GM23248 (cell line): Measurements from ENCODE around the gene HDAC7.

Experiments
- EZH2 ChIP-seq: fragments of 200-600 bp; sonication (generic); IDR thresholded peaks from 2 replicates; pipeline ENCODE4 v1.6.1; 2018; ENCODE audit warnings: antibody characterized with exemption, mild to moderate bottlenecking; ENCODE audit not compliant: insufficient read depth, poor library complexity, severe bottlenecking
- EZH2phosphoT487 ChIP-seq: fragments of 200-600 bp; sonication (generic); IDR thresholded peaks from 2 replicates; pipeline ENCODE4 v1.6.1; 2018; ENCODE audit warnings: antibody characterized with exemption, moderate library complexity, mild to moderate bottlenecking, low read depth; ENCODE audit not compliant: insufficient read depth

- no peak for TF ChIP-seq EZH2
- TF ChIP-seq EZH2phosphoT487 = no peak
These were observed 43.8 kb upstream of the HDAC7 start for GRCh38 chr12:47863467-47863866.
